ENCODE data around the gene IGSF23.
"Not testable (repeated sequence)": the region's sequence is repeated elsewhere in the genome, so short reads cannot be mapped to it uniquely, and the experiment has no call there.

Gene IGSF23

GRCh38 chr19:44668985-44669764 lies 55.8 kb downstream of the IGSF23 start:
- no peak for FAIRE-seq

- not testable (repeated sequence) for FAIRE-seq
Measured at GRCh38 chr19:44670027-44670426, 56.7 kb downstream of the IGSF23 start.

GRCh38 chr19:44671400-44671799 lies 58.0 kb downstream of the IGSF23 start, which contains the start of gene CEACAM19:
Gene CEACAM19, plus strand, starts transcription at chr19:44671482. Its CDS starts 450 bp downstream, at chr19:44671932.
- no peak for FAIRE-seq

- FAIRE-seq = no peak
Measured at GRCh38 chr19:44672226-44672625, 58.9 kb downstream of the IGSF23 start.

- FAIRE-seq = no peak
Measured at GRCh38 chr19:44673510-44673909, 60.1 kb downstream of the IGSF23 start.

- no peak for FAIRE-seq
Measured at GRCh38 chr19:44675521-44675920, 62.2 kb downstream of the IGSF23 start.

GRCh38 chr19:44677019-44677811 lies 63.9 kb downstream of the IGSF23 start:
- FAIRE-seq = no peak

GRCh38 chr19:44680536-44680935 lies 67.2 kb downstream of the IGSF23 start:
- no peak for FAIRE-seq

- FAIRE-seq = no peak
Measured at GRCh38 chr19:44681992-44682790, 68.8 kb downstream of the IGSF23 start.

GRCh38 chr19:44682807-44683206 lies 69.4 kb downstream of the IGSF23 start:
- no peak for FAIRE-seq

GRCh38 chr19:44683434-44684210 lies 70.3 kb downstream of the IGSF23 start:
- FAIRE-seq = no peak

GRCh38 chr19:44684396-44684795 lies 71.0 kb downstream of the IGSF23 start:
- not testable (repeated sequence) for FAIRE-seq

GRCh38 chr19:44684892-44685863 lies 71.8 kb downstream of the IGSF23 start:
- no peak for FAIRE-seq

GRCh38 chr19:44685877-44686276 lies 72.5 kb downstream of the IGSF23 start:
- no peak for FAIRE-seq
